Endothelial cell of umbilical vein (primary cell): ENCODE data around the gene FAM227B.

ENCODE experiments used
- EZH2 ChIP-seq: IDR thresholded peaks from 2 replicates; pipeline ENCODE4 v1.6.1; 2012; ENCODE audit warnings: borderline replicate concordance, low read depth, mild to moderate bottlenecking, moderate library complexity, low read length, inconsistent platforms; ENCODE audit not compliant: severe bottlenecking
- FOS ChIP-seq: IDR thresholded peaks from 2 replicates; pipeline ENCODE4 v1.6.1; 2011; ENCODE audit warnings: mild to moderate bottlenecking, low read length, moderate library complexity, borderline replicate concordance; ENCODE audit not compliant: insufficient read depth
- JUN ChIP-seq: IDR thresholded peaks from 2 replicates; pipeline ENCODE4 v1.6.1; 2011; ENCODE audit warnings: borderline replicate concordance, low read depth; ENCODE audit not compliant: insufficient read length, insufficient read depth
- POLR2A ChIP-seq: IDR thresholded peaks from 2 replicates; pipeline ENCODE4 v1.6.1; 2012; ENCODE audit warnings: low read depth, mild to moderate bottlenecking, control low read depth, low read length
- POLR2AphosphoS5 ChIP-seq: IDR thresholded peaks from 2 replicates; pipeline ENCODE4 v1.6.1; 2012; ENCODE audit warnings: low read depth, mild to moderate bottlenecking, control low read depth, low read length, moderate library complexity; ENCODE audit not compliant: insufficient read depth
- TF ChIP-seq, protein P1 (sequence below), 2 donors: IDR thresholded peaks; 1 replicate in 1 of 2; 2 replicates in 1 of 2; pipeline ENCODE4 v1.5.1; 2011; ENCODE audit warnings: low read length in 2 of 2, mild to moderate bottlenecking in 2 of 2, moderate library complexity in 2 of 2, control low read depth in 1 of 2, inconsistent platforms in 1 of 2, low read depth in 1 of 2; ENCODE audit not compliant: insufficient read depth in 1 of 2; ENCODE audit errors: extremely low read depth in 1 of 2
- TF ChIP-seq, protein P2 (sequence below): IDR thresholded peaks from 2 replicates; pipeline ENCODE4 v1.6.1; 2011; ENCODE audit not compliant: insufficient read depth, insufficient read length

DNA sequence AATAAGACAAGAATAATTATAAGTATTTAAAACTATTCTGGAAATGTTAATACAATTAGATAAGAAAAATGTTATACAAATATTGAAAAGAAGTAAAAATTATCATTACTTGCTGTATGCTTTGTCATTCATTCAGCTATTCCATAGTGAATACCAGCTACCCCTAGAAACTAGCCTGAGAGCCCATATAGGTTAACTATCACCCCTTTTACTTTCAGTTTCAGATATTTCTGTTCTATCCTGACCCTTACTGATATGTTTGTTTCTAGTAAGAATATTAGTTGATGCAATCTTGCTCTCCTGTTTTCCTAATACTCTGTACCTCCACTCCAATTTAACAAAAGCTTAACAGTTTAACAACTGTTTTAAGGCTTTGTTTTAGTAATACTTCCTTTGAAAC, 31.6 kb downstream of the FAM227B start:
- TF ChIP-seq EZH2 (no peak), POLR2A (no peak), POLR2AphosphoS5 (no peak), FOS (no peak), JUN (no peak)
- TF ChIP-seq, protein P1, sequence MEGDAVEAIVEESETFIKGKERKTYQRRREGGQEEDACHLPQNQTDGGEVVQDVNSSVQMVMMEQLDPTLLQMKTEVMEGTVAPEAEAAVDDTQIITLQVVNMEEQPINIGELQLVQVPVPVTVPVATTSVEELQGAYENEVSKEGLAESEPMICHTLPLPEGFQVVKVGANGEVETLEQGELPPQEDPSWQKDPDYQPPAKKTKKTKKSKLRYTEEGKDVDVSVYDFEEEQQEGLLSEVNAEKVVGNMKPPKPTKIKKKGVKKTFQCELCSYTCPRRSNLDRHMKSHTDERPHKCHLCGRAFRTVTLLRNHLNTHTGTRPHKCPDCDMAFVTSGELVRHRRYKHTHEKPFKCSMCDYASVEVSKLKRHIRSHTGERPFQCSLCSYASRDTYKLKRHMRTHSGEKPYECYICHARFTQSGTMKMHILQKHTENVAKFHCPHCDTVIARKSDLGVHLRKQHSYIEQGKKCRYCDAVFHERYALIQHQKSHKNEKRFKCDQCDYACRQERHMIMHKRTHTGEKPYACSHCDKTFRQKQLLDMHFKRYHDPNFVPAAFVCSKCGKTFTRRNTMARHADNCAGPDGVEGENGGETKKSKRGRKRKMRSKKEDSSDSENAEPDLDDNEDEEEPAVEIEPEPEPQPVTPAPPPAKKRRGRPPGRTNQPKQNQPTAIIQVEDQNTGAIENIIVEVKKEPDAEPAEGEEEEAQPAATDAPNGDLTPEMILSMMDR (IDR thresholded peaks at IDR 0.05; ENCODE audit: extremely low read depth in 1 of 2, insufficient read depth in 1 of 2, low read depth in 1 of 2, low read length in 2 of 2) = no peak
- TF ChIP-seq, protein P2, sequence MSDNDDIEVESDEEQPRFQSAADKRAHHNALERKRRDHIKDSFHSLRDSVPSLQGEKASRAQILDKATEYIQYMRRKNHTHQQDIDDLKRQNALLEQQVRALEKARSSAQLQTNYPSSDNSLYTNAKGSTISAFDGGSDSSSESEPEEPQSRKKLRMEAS = no peak
